Stimulated activated CD4-positive, alpha-beta T cell treated with anti-CD3 and anti-CD28 coated beads, Interleukin-1b, Interleukin-23, amount 100 ng/mL, for 48 hours (primary cell): ENCODE measurements around the gene CYP27A1.

Source experiments
- DNase-seq: peaks from one replicate; pipeline ENCODE4 v3.0.0-alpha.2; 2020

The CYP27A1 gene

DNA sequence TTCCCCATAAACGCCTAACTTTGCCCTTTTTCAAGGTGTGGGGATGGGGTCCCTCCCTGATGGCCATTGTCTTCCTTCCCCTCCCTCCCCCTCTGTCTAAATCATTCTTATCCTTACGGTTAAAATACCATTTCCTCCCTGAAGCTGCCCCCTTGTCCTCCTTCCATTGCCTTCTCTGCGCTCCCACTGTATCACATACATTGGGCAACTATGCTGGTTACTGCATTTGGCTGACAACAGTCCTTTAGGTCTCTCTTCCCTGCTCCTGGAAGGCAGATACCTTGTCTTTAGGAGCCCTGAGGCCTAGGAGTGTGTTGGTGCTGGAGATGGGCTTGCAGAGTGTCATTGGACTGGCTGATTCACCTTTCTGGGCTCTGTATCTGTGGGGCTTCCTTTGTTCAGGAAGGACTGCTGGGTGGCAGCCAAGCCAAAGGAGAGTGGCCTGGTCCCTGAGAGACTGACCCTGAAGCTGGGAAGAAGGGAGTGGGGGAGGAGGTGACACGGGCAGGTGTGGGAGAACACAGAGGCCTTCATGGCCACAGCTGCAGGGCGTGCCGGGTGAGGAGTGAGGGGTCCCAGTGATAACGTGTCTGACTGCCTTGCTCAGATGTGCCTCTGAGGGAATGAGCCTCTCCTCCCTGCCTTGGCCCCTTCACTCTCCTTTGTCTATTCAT is 79.8 kb downstream of the CYP27A1 start:
- no peak for DNase-seq

DNA sequence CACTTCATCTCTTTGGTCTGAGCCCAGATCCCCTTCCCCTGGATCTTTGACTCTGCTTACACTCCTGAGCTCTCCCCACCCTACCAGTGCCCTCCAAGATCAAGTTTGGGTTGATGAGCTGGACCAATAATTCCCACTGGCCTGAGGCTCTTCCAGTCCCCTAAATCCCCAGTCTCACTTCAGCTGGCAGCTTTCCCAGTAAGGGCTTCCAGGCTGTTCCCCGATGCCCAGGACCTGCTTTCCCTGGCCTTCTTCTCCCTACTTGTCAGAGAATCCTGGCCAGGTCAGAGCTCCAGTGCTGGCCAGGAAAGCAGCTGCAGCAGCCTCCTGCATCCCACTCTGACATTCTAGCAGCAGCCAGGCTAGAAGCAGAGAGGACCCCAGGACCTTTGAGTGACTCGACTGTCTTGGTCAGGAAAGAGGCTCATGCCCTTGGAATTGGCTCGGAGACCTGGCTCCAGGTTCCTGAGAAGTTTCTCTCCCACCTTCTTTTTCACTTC is 81.1 kb downstream of the CYP27A1 start:
- no peak for DNase-seq
